ENCODE data around the gene CUX1. TPM values are rescaled to one million over a fixed set of nuclear protein-coding genes. Genes with fewer than 3 reads are reported as not detected.
"Not testable (repeated sequence)": the region's sequence is repeated elsewhere in the genome, so short reads cannot be mapped to it uniquely, and the experiment has no call there.

The CUX1 gene
- total RNA-seq, 2 donors from 2014 or later: 24.7 to 26.2 TPM

DNA sequence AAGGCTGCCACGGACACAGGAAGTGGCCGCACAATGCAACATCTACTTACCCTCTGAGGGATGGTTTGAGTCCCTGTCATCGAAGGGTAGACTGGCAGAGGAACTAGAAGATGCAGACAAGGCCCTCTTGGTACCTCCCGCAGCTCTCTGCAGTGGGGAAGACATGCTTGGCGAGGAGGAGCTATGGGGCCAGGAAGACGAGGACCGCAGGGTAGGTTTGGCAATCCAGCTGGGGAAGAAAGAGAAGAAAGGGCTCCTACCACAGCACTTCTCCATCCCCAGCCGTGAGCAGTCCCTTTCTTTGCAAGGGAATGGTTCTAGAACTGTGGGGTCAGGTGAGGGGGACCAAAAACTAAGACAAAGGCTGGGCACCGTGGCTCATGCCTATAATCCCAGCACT, 511.9 kb downstream of the CUX1 start:
- not testable (repeated sequence) for H3K27ac Mint-ChIP-seq; H3K36me3 Mint-ChIP-seq (ENCODE audit: insufficient read depth in 2 of 2); ATAC-seq (replicated peaks in 1 of 2); H3K4me1 Mint-ChIP-seq (ENCODE audit: low read depth); H3K4me3 Mint-ChIP-seq; DNase-seq; H3K9me3 Mint-ChIP-seq
- H3K27me3 Mint-ChIP-seq (ENCODE audit: low read depth): peaks cover 15% of the 10 kb centered on the region

DNA sequence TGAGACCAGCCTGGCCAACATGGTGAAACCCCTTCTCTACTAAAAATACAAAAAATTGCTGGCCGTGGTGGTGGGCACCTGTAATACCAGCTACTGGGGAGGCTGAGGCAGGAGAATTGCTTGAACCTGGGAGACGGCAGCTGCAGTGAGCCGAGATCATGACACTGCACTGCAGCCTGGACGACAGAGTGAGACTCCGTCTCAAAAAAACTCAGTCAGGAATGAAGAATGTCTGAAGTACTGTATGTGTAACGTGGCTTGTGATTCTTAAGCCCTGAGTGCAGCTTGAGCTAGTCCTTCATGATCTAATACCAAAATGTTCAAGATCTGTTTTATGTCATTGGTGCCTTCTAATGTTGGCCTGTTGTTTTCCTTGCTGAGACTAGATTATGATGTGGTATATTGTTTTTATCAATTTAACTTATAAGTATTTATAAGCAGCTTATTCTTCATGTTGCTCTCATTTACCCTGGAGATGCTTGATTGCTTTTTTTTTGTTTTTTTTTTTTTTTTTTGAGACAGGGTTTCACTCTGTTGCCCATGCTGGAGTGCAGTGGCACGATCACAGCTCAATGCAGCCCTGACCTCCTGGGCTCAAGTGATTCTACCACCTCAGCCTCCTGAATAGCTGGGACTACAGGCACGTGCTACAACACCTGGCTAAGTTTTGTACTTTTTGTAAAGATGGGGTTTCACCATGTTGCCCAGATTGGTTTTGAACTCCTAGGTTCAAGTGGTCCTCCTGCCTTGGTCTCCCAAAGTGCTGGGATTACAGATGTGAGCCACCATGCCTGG, 513.4 kb downstream of the CUX1 start:
- not testable (repeated sequence) for ATAC-seq (replicated peaks in 1 of 2); H3K9me3 Mint-ChIP-seq; H3K27ac Mint-ChIP-seq; H3K36me3 Mint-ChIP-seq (ENCODE audit: insufficient read depth in 2 of 2); H3K4me1 Mint-ChIP-seq (ENCODE audit: low read depth); DNase-seq; H3K4me3 Mint-ChIP-seq
- H3K27me3 Mint-ChIP-seq (ENCODE audit: low read depth): peaks cover 15% of the 10 kb centered on the region

Other genes starting within 250 kb of the CUX1 start
- not detected for gene MYL10, start 188.3 kb upstream of the CUX1 start, total RNA-seq